ENCODE results near the gene ARHGAP27.
"Not testable (repeated sequence)": the region's sequence is repeated elsewhere in the genome, so short reads cannot be mapped to it uniquely, and the experiment has no call there.

DNA sequence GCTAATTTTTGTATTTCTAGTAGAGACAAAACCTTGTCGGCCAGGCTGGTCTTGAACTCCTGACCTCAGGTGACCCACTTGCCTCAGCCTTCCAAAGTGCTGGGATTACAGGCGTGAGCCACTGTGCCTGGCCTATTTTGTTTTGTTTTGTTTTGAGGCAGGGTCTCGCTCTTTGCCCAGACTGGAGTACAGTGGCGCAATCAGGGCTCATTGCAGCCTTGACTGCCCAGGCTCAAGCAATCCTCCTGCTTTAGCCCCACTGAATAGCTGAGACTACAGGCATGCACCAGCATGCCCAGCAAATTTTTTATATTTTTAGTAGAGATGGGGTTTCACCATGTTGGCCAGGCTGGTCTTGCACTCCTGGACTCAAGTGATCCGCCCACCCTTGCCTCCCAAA, 27.8 kb upstream of the ARHGAP27 start:
- TF ChIP-seq, protein P1, sequence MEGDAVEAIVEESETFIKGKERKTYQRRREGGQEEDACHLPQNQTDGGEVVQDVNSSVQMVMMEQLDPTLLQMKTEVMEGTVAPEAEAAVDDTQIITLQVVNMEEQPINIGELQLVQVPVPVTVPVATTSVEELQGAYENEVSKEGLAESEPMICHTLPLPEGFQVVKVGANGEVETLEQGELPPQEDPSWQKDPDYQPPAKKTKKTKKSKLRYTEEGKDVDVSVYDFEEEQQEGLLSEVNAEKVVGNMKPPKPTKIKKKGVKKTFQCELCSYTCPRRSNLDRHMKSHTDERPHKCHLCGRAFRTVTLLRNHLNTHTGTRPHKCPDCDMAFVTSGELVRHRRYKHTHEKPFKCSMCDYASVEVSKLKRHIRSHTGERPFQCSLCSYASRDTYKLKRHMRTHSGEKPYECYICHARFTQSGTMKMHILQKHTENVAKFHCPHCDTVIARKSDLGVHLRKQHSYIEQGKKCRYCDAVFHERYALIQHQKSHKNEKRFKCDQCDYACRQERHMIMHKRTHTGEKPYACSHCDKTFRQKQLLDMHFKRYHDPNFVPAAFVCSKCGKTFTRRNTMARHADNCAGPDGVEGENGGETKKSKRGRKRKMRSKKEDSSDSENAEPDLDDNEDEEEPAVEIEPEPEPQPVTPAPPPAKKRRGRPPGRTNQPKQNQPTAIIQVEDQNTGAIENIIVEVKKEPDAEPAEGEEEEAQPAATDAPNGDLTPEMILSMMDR (IDR thresholded peaks at IDR 0.05): not testable (repeated sequence)
- TF ChIP-seq, protein P2, sequence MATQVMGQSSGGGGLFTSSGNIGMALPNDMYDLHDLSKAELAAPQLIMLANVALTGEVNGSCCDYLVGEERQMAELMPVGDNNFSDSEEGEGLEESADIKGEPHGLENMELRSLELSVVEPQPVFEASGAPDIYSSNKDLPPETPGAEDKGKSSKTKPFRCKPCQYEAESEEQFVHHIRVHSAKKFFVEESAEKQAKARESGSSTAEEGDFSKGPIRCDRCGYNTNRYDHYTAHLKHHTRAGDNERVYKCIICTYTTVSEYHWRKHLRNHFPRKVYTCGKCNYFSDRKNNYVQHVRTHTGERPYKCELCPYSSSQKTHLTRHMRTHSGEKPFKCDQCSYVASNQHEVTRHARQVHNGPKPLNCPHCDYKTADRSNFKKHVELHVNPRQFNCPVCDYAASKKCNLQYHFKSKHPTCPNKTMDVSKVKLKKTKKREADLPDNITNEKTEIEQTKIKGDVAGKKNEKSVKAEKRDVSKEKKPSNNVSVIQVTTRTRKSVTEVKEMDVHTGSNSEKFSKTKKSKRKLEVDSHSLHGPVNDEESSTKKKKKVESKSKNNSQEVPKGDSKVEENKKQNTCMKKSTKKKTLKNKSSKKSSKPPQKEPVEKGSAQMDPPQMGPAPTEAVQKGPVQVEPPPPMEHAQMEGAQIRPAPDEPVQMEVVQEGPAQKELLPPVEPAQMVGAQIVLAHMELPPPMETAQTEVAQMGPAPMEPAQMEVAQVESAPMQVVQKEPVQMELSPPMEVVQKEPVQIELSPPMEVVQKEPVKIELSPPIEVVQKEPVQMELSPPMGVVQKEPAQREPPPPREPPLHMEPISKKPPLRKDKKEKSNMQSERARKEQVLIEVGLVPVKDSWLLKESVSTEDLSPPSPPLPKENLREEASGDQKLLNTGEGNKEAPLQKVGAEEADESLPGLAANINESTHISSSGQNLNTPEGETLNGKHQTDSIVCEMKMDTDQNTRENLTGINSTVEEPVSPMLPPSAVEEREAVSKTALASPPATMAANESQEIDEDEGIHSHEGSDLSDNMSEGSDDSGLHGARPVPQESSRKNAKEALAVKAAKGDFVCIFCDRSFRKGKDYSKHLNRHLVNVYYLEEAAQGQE (IDR thresholded peaks at IDR 0.05; ENCODE audit: insufficient read depth in 1 of 2, low read depth in 2 of 2, low read length in 1 of 2): not testable (repeated sequence)
- not testable (repeated sequence) for TF ChIP-seq TCF7L2, POLR2AphosphoS5 (IDR thresholded peaks at IDR 0.05; ENCODE audit: low read depth, low read length)
